HuH-7 (cell line): ENCODE measurements around the gene PCCB.
A peak's percentile ranks its signal among the peaks of the same experiment; 100 is the strongest.
"Not testable (repeated sequence)": the region's sequence is repeated elsewhere in the genome, so short reads cannot be mapped to it uniquely, and the experiment has no call there.

Source experiments
- DNase-seq: peaks from one replicate; pipeline ENCODE4 v3.0.0; 2011; ENCODE audit warnings: low spot score

The PCCB gene

DNA sequence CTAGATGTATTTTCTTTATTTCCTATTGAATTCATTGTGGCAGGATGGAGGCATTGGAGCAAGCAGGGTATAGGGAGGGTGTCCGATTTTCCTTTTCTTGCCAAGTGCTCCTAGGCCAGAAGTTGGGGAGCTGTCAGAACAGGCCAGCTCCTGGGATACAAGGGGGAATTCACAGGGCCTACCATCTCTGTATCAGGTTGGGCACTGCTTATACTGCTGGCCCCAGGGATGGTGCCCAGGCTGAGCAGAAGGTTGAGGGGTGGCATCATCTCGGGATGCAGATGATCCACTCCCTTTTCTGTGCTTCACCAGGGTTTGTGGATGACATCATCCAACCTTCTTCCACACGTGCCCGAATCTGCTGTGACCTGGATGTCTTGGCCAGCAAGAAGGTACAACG lies 79.5 kb downstream of the PCCB start:
- DNase-seq, result no peak

DNA sequence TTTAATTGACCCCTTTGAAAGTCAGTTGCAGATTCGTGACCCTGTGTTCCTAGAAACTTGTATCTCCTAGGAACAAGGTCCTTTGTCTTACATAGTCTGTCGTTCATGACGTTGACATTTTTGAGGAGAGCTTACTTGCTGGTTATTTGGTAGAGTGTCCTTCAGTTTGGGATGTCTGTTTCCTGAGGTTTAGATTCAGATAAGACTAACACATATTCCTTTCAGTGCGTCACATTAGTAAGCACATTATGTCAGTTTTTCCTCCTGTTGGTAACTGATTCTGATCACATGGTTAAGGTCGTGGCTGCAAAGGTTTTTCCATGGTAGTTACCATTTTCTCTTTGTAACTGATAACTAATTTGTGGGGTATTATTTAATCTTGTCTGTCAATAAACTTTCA lies 80.8 kb downstream of the PCCB start:
- DNase-seq, result no peak

DNA sequence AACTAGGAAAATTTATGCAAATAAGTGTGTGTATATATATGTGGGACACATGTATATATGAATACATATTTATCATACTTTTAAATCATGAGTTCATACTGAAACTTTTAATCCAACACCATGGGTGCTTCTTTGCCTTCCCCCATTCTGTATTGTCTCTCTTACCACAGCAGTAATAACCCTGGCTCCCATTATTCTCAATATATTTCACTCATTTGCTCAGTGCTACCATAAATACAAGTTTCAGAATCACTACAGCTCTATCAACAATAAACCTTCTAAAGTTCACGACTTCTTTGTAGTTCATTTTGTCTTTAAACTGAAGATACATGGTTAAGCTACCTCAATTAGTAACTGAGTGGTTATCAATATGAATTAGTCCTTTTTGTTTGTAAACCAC lies 82.2 kb downstream of the PCCB start:
- DNase-seq, result no peak

DNA sequence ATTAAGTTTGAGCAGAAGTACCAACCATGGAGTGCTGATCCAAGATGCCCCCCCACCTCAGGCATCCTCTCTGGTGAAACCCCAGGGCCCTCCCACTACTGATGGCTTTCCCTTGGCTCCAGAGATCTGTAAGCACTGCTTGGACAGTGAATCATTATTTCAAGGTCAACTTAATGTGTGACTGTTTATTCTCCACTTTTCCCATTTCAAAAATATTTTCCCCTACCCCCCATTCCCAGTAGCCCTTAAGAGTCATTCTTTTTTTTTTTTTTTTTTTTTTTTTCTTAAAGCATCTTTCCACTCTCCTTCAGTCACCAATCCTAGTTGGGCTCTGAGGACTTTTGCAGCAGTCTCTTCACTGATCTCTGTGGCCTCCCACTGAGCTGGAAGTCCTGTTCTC lies 82.6 kb downstream of the PCCB start:
- DNase-seq, result no peak

DNA sequence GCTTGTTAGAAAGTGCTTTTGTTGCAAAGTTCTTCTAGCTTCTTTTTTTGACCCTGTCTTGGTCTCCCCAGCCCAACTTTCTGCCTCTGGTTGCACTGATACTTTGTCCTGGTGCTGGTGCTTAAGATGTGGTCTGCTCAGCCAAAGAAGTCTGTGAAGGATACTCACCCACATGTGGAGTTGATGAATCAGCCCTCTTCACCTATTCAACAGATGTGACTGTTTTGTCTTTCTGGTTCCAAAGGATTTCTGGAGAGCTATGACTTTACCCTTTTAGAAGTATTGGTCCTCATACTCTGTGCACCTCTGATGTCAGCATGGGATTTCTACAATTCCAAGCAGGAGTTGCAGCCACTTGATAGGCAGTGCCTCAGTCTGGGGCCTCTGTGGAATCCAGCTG lies 84.1 kb downstream of the PCCB start:
- no peak for DNase-seq

DNA sequence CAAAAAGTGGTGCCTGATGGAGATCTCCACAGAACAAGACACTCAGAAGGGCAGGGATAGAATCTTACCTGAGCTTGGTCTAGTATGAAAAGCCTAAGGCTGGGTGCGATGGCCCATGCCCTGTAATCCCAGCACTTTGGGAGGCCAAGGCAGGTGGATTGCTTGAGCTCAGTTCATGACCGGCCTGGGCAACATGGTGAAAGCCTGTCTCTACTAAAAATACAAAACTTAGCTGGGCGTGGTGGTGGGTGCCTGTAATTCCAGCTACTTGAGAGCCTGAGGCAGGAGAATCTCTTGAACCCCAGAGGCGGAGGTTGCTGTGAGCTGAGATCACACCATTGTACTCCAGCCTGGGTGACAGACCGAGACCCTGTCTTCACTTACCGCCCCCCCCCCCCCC lies 84.6 kb downstream of the PCCB start:
- not testable (repeated sequence) for DNase-seq

DNA sequence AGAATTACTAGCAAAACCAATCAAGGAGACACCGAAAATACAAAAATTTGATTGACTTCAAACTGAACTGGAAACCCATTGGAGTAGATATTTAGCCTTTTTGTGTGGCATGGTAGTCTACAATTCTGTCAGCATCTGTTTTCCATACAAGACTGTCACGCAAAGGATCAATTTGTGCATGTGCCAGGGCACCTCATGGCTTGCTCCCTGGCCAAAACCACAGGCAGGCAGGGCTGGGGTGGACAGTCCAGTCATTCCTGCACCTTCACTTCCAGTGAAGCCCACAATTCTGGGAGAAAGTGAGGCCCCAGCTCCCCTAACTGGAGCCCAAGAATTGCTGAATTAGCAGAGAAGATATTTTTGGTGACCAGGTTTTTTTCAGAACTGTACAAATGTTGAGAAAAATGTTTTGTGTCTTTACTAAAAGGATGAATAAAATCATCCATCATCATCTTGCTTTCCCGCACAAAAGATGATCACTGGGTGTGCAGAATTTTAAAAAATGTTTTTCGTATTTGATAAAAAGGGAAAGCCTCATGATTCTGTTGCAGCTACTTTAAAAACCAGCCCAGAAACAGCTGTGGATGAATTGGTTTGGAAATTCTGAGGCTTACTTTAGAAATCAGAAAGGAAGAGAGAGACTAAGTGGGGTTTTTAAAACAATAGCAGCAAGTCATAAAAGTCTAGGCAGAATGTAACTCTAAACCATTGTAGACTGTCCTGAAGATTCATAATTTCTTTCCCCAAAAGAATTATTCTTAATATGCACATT lies 86.4 kb downstream of the PCCB start:
- DNase-seq, result no peak

DNA sequence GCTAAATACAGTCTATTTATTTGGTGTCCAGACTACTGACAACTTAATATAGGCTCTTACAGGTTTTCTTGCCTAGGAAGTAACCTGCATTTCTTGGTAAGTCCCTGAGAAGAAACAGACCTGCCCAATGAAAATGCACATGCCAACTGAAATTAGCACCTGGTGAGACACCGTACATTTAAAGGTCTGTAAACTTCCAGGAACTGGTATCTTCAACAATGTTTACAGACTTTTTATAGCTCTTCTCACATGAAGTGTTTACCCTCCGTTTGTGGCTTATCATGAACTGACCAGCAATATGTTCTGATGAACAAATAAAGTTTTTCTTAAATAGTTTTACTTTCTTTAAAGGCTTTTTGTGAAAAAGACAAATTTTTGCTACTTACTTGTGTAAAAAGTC lies 93.3 kb downstream of the PCCB start:
- peak; percentile 40 for DNase-seq

DNA sequence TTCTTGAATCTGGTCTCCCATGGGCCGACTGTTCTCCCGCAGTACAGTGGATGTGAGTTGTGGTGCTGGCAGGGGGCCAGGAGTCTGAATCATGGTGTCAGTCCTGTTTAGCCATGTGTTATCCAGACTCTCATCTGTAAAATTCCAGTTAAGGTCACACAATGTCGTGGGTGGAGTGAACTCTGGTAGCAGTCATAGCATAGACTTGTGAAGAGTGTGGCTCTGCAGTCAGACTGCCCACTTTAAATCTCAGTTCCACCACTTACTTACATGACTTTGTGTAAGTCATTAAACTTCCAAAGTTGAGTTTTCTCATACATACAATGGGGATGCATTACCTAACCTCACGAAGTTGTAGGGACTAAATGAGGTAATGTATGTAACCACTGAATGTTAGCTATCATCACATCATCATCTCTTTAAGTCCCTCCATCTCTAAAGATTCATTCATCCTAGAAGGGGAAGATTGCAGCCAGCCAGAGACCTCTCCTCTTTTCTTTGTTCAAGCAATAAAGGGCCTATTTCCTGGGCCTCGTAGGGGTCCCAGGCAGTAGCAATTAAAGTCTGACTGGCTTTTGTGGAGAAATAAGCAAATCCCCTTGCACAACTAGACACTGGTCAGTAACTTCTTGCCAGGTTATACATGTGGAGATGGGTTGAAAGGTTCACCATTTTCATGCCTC lies 93.9 kb downstream of the PCCB start:
- DNase-seq, result peak; percentile 47

DNA sequence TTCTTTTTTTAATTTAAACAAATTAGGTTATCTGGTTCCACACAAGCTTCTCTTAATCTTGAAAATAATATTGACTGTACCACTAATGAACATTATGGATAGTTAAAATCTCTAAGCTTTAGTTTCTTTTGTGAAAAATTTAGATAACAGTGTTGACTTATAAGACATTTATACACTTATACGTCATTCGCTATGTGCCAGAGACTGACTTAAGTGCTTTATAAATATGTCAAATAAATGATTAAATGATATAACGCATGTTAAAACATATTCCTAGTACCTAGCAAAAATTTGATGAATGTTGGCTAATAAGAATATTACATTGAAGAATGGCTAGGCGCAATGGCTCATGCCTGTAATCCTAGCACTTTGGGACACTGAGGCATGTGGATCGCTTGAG lies 96.3 kb downstream of the PCCB start:
- no peak for DNase-seq

DNA sequence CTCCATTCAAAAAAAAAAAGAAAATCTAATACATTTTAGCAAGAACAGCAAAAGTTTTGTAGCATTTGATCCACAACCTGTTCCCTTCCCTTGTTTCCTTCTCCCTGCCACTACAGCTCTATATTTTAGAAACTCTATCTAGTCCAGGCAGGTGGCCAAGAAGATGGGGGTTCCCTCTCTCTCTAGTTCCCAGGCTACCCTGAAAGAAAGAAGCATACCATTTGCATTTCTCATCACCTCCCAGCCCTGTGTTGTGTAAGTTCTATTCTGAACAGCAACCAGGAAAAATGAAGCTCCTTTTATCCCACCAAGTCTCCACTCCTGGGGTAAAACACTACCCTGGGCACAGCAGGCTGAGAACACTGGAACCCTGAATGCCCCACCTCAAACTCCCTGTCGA lies 100.0 kb downstream of the PCCB start:
- DNase-seq, result no peak

DNA sequence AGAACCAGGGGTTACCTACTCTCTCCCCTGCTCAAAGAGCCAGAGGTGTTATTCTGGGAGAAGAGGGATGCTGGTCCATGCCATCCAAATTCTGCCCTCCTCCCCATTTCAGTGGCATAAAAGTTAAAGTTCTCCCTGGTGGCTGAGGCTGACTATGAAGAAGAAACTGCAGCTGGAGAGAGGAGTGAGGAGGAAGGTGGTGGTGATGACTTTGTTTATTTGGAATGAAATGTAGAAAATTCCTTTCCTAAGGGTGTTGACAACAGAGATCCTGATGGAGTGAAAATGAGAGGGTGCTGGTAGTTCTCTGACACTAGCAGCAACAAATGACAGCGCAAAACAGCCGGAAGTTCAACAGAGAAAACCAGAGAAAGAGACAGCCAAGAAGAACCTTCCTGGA lies 100.4 kb downstream of the PCCB start:
- DNase-seq, result no peak

DNA sequence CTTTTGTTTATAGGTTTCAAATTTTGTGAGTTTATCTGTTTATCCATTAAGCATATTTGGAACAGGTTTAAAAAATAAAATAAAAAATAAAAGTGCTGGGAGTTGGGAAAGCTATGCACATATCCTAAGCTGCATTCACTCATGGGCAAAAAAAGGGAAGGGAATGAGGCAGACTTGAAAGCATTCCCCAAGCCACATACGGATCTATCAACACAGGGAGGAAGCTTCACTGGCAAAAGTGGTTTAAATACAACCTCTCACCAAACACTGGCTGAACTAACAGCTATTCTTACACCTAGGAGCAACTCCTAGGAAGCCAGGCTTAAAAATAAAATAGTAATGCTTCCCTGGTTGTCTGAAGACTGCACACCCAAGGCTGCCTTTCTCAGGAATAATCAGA lies 101.2 kb downstream of the PCCB start:
- no peak for DNase-seq

DNA sequence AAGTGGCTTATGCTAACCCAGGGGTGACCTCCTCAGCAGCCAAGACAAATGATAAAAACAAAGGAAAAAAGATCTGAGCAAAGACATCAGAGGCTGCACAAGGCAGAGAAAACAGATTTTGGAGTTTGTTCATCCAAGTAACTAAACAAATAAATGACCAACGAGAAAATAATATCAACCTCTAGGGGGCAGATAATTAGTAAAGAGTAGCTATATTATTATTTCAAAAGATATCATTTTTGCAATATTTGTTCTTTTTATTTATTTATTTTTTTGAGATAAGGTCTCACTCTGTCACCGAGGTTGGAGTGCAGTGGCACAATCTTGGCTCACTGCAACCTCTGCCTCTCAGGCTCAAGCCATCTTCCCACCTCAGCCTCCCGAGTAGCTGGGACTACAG lies 101.8 kb downstream of the PCCB start:
- no peak for DNase-seq

DNA sequence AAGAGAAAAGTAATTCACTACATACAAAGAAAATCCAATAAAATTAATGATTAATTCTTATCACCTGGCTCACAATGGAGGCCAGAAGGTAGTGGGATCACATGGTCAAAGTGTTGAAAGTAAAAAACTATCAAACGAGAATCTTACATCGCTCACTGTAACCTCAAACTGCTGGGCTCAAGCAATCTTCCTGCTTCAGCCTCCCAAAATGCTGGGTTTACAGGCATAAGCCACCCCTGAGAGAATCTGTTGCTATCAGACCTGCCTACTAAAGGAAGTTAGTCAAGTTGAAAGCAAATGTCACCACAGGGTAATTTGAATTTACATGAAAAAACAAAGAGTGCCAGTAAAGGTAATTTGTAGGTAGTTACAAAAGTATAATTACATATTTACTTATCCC lies 103.3 kb downstream of the PCCB start:
- DNase-seq, result no peak

DNA sequence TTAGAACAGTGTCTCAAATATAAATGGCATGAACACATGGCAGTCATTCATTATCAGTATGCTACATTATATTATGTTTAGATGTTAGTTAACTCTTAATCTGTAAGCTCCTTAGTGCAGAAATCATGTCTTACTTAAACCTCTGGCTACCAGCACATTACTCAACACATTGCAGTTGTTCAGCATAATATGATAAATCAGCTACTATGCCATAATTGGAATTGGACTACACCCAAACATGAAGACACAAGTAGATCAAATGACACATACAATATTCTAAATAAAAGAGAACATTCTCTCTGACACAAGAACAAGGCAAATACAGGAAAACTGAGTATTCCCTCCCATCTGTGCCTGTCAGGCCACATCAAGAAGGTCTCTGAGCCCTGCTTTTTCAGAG lies 116.1 kb downstream of the PCCB start:
- no peak for DNase-seq

DNA sequence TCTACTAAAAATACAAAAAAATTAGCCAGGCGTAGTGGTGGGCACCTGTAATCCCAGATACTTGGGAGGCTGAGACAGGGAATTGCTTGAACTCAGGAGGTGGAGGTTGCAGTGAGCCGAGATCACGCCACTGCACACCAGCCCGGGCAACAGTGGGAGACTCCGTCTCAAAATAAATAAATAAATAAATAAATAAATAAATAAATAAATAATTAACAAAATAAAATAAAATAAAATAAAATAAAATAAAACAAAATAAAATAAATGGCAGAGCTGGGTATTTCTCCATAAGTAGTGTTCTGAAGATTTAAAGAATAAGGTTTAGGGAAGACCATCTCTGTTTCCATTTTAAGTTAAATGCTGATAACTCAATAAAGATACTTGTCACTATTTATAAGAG lies 125.7 kb downstream of the PCCB start:
- not testable (repeated sequence) for DNase-seq

DNA sequence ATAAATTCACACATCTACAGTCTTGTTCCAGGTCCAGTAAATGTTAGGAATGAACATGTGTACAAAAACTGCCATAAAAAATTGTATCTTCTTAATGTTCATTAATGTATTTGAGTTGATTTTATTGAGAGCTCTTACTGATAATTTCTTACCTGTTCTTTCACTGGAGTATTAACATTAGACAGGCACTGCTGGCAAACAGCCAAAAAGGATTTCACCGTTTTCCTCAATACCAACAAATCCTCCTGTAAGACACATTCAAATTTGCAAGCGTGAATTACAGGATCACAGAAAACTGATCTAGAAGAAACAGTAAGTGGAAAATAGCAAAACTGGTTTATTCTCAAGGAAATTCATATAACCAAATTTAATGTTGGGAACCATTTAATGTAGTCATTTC lies 127.4 kb downstream of the PCCB start:
- no peak for DNase-seq

DNA sequence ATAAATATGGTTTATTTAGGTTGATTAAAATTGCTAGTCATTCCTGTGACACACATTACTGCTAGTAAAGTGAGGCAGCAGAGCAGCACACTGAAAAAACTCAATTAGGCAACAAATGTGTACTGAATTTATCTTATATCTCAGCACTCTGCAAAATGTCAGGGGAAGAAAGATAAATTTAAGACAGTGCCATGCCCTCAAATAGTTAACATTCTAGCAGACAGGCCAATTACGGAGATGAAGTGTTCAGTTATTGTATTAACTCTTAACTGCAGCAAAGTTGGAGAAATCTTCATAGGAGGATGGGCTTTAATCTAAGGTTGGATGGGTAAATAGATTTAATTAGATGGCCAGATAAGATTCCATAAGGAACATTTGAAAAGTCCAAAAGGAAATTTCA lies 127.9 kb downstream of the PCCB start:
- DNase-seq, result no peak
